ENCODE data around the gene HLA-DRA.

DNA sequence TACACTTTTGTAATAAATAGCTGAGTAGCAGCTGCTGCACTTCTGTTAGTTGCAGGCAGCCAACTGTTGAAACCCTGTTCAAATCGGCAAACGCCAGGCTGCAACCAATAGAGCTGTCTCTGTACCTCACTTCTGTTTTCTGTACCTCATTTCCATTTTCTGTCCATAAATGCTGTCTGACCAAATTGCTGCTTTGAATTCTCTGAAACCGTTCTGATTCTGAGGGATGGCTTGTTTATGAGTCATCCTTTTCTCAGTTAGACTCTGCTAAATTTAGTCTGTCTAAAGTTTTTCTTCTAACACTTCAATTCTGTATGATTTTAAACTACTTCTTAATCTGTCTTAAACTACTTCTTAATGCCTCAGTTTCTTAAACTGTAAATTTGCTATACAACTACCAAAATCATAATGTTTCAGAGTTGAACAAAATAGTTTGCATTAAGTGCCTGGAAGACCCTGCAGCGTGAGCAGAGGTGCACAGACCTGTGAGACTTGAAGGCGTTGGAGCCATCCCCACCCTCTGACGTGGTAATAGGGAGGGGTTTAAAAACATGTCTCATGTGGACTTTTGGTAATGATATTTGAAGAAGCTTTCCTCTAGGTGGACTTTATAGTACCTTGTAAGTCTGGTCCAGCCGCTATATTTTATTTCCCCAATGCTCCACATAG, 42.3 kb upstream of the HLA-DRA start:
- TF ChIP-seq, protein P1, sequence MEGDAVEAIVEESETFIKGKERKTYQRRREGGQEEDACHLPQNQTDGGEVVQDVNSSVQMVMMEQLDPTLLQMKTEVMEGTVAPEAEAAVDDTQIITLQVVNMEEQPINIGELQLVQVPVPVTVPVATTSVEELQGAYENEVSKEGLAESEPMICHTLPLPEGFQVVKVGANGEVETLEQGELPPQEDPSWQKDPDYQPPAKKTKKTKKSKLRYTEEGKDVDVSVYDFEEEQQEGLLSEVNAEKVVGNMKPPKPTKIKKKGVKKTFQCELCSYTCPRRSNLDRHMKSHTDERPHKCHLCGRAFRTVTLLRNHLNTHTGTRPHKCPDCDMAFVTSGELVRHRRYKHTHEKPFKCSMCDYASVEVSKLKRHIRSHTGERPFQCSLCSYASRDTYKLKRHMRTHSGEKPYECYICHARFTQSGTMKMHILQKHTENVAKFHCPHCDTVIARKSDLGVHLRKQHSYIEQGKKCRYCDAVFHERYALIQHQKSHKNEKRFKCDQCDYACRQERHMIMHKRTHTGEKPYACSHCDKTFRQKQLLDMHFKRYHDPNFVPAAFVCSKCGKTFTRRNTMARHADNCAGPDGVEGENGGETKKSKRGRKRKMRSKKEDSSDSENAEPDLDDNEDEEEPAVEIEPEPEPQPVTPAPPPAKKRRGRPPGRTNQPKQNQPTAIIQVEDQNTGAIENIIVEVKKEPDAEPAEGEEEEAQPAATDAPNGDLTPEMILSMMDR (IDR thresholded peaks at IDR 0.05) = no peak
- TF ChIP-seq EP300 (IDR thresholded peaks at IDR 0.05) (no peak), POLR2A (IDR thresholded peaks at IDR 0.05) (no peak)

All from sigmoid colon (tissue), 4 donors.